ENCODE results near the gene ARMH4. TPM values are rescaled to one million over a fixed set of nuclear protein-coding genes. Genes with fewer than 3 reads are reported as not detected.

The ARMH4 gene
- total RNA-seq, 2 donors from 2014 or later: 1.0 TPM; not detected in 1

- TF ChIP-seq CTCF (IDR thresholded peaks at IDR 0.05) (no peak), POLR2A (IDR thresholded peaks at IDR 0.05) (no peak)
- no peaks in the 10 kb centered on the region for H3K36me3 ChIP-seq (replicated peaks in 1 of 2; ENCODE audit: insufficient read depth in 1 of 2, low read depth in 2 of 2)
- H3K9me3 ChIP-seq: no peaks in the 10 kb centered on the region
- DNase-seq (no peak), ATAC-seq (no peak)
- intact Hi-C loops (cut with DNase I): no loop called here
- H3K4me1 ChIP-seq: peaks cover 13% of the 10 kb centered on the region
- no peak overlapping the region for H3K27ac ChIP-seq
- no peak overlapping the region for H3K4me3 ChIP-seq
- H3K27me3 ChIP-seq: no peaks in the 10 kb centered on the region
- WGBS, 2 donors: 81 to 83% methylated on average over 1 of the region's 1 CpG
These were observed 83.7 kb downstream of the ARMH4 start for GRCh38 chr14:58068306-58068705.

- ATAC-seq: no peak
- no peak for DNase-seq
- no peak overlapping the region for H3K4me3 ChIP-seq
- H3K4me1 ChIP-seq: no peaks in the 10 kb centered on the region
- H3K9me3 ChIP-seq: no peaks in the 10 kb centered on the region
- intact Hi-C loops (cut with DNase I): no loop called here
- no peak overlapping the region for H3K27ac ChIP-seq
- no peaks in the 10 kb centered on the region for H3K36me3 ChIP-seq (replicated peaks in 1 of 2; ENCODE audit: insufficient read depth in 1 of 2, low read depth in 2 of 2)
- no peak for TF ChIP-seq POLR2A (IDR thresholded peaks at IDR 0.05)
- no peak for TF ChIP-seq CTCF (IDR thresholded peaks at IDR 0.05)
- H3K27me3 ChIP-seq: no peaks in the 10 kb centered on the region
These were observed 85.9 kb downstream of the ARMH4 start for GRCh38 chr14:58066115-58066514.

GRCh38 chr14:58061581-58061980, 90.4 kb downstream of the ARMH4 start:
- Histone ChIP-seq H3K27me3 (no peaks in the 10 kb centered on the region), H3K9me3 (no peaks in the 10 kb centered on the region), H3K27ac (no peak overlapping the region), H3K4me3 (no peak overlapping the region), H3K4me1 (no peaks in the 10 kb centered on the region), H3K36me3 (replicated peaks in 1 of 2; ENCODE audit: insufficient read depth in 1 of 2, low read depth in 2 of 2) (no peaks in the 10 kb centered on the region)
- TF ChIP-seq CTCF (IDR thresholded peaks at IDR 0.05): no peak
- ATAC-seq (no peak), DNase-seq (no peak)
- intact Hi-C loops (cut with DNase I): no loop called here
- 33 to 68% methylated on average over 4 of the region's 4 CpGs for WGBS, 2 donors

GRCh38 chr14:58060898-58061297, 91.1 kb downstream of the ARMH4 start:
- TF ChIP-seq CTCF (IDR thresholded peaks at IDR 0.05): no peak
- TF ChIP-seq POLR2A (IDR thresholded peaks at IDR 0.05): no peak
- H3K9me3 ChIP-seq: no peaks in the 10 kb centered on the region
- no peak overlapping the region for H3K4me3 ChIP-seq
- ATAC-seq (no peak), DNase-seq (no peak)
- 71 to 79% methylated on average over 4 of the region's 4 CpGs for WGBS, 2 donors
- intact Hi-C loops (cut with DNase I): no loop called here
- H3K36me3 ChIP-seq (replicated peaks in 1 of 2; ENCODE audit: insufficient read depth in 1 of 2, low read depth in 2 of 2): no peaks in the 10 kb centered on the region
- no peak overlapping the region for H3K27ac ChIP-seq
- H3K27me3 ChIP-seq: no peaks in the 10 kb centered on the region
- H3K4me1 ChIP-seq: no peaks in the 10 kb centered on the region

- H3K4me3 ChIP-seq: no peak overlapping the region
- WGBS, 2 donors: 35 to 46% methylated on average over 3 of the region's 3 CpGs
- no peaks in the 10 kb centered on the region for H3K9me3 ChIP-seq
- DNase-seq (no peak), ATAC-seq (no peak)
- TF ChIP-seq CTCF (IDR thresholded peaks at IDR 0.05) (no peak), POLR2A (IDR thresholded peaks at IDR 0.05) (no peak)
- intact Hi-C loops (cut with DNase I): no loop called here
- no peak overlapping the region for H3K27ac ChIP-seq
- H3K4me1 ChIP-seq: no peaks in the 10 kb centered on the region
- H3K36me3 ChIP-seq (replicated peaks in 1 of 2; ENCODE audit: insufficient read depth in 1 of 2, low read depth in 2 of 2): no peaks in the 10 kb centered on the region
- H3K27me3 ChIP-seq: no peaks in the 10 kb centered on the region
These were observed 91.9 kb downstream of the ARMH4 start for GRCh38 chr14:58060077-58060476.
